Measurements from ENCODE around the gene MET.

The MET gene

DNA sequence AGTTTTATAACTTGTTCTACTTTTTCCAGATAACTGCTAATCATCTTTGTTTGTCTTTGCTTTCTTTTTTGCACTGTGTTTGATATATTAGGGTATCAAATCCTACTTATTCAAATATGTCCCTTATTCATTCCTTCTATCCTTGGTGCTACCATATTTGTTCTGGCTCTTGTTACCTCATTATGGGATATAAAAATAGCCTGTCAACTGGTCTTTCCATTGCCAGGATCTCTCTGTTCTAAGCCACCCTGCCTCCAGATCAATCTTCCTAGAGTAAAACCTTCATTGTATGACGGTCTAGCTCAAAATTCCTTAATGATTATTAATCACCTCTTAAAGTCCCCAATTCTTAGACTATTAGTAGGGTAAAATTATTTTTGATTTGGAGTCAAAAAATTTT is 25.2 kb downstream of the MET start:
- Histone ChIP-seq H3K4me3 (ENCODE audit: low read depth, low read length) (no peak overlapping the region), H3K27me3 (ENCODE audit: insufficient read depth, low read depth, severe bottlenecking) (no peaks in the 10 kb centered on the region), H3K9me3 (ENCODE audit: severe bottlenecking) (no peaks in the 10 kb centered on the region), H3K36me3 (no peaks in the 10 kb centered on the region), H3K27ac (no peak overlapping the region)
- DNase-seq: no peak
- TF ChIP-seq CTCF (IDR thresholded peaks at IDR 0.05; ENCODE audit: low read depth, low read length): no peak

DNA sequence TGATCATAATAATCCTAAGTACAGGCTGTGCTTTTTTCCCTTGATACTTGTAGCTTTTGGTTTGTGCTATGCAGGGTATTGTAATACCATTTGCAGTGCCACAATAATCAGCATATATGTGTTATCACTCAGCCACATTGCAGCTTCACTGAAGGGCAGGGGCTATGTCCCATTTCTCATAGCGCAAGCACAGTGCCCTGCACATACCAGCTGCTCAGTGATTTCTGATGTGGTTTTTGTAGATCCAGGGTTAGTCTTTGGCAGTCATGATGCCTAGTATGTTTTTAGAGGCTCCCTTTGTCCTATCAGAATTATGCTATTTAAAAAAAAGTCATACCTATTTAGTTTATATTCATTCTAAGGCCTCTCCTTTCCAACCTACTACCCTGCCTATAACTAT is 25.8 kb downstream of the MET start:
- Histone ChIP-seq H3K4me3 (ENCODE audit: low read depth, low read length) (no peak overlapping the region), H3K9me3 (ENCODE audit: severe bottlenecking) (no peaks in the 10 kb centered on the region), H3K36me3 (no peaks in the 10 kb centered on the region), H3K27me3 (ENCODE audit: insufficient read depth, low read depth, severe bottlenecking) (no peaks in the 10 kb centered on the region), H3K27ac (no peak overlapping the region)
- DNase-seq: no peak
- no peak for TF ChIP-seq CTCF (IDR thresholded peaks at IDR 0.05; ENCODE audit: low read depth, low read length)

DNA sequence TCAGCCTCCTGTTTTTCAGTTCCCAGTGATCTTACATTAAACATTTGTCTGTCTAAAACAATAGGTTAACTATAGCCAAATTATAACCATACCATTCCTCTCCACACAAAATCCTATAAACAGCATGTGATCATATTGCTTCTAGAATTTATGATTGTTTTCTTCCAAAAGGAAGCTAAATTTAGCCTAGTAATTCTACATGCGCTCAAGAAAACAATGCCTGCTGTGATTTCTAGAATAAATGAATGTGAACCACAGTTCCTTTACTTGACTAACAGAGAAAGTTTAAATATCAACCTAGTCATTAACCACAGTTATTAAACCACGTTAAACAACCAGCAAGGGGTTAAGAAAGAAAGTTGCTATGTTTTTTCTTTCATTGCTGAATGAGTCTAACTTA is 26.4 kb downstream of the MET start:
- DNase-seq: no peak
- no peak overlapping the region for H3K4me3 ChIP-seq (ENCODE audit: low read depth, low read length)
- no peaks in the 10 kb centered on the region for H3K27me3 ChIP-seq (ENCODE audit: insufficient read depth, low read depth, severe bottlenecking)
- H3K36me3 ChIP-seq: no peaks in the 10 kb centered on the region
- no peak for TF ChIP-seq CTCF (IDR thresholded peaks at IDR 0.05; ENCODE audit: low read depth, low read length)
- H3K27ac ChIP-seq: no peak overlapping the region
- H3K9me3 ChIP-seq (ENCODE audit: severe bottlenecking): no peaks in the 10 kb centered on the region

- no peak for TF ChIP-seq CTCF (IDR thresholded peaks at IDR 0.05; ENCODE audit: low read depth, low read length)
- Histone ChIP-seq H3K27me3 (ENCODE audit: insufficient read depth, low read depth, severe bottlenecking) (no peaks in the 10 kb centered on the region), H3K36me3 (no peaks in the 10 kb centered on the region), H3K9me3 (ENCODE audit: severe bottlenecking) (no peaks in the 10 kb centered on the region), H3K27ac (no peak overlapping the region), H3K4me3 (ENCODE audit: low read depth, low read length) (no peak overlapping the region)
- DNase-seq: no peak
Measured at GRCh38 chr7:116698930-116699721, 27.1 kb downstream of the MET start.

DNA sequence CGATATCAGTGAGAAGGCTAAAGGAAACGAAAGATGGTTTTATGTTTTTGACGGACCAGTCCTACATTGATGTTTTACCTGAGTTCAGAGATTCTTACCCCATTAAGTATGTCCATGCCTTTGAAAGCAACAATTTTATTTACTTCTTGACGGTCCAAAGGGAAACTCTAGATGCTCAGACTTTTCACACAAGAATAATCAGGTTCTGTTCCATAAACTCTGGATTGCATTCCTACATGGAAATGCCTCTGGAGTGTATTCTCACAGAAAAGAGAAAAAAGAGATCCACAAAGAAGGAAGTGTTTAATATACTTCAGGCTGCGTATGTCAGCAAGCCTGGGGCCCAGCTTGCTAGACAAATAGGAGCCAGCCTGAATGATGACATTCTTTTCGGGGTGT is 27.7 kb downstream of the MET start:
- H3K27me3 ChIP-seq (ENCODE audit: insufficient read depth, low read depth, severe bottlenecking): no peaks in the 10 kb centered on the region
- DNase-seq: no peak
- no peaks in the 10 kb centered on the region for H3K36me3 ChIP-seq
- no peaks in the 10 kb centered on the region for H3K9me3 ChIP-seq (ENCODE audit: severe bottlenecking)
- no peak overlapping the region for H3K4me3 ChIP-seq (ENCODE audit: low read depth, low read length)
- no peak for TF ChIP-seq CTCF (IDR thresholded peaks at IDR 0.05; ENCODE audit: low read depth, low read length)
- H3K27ac ChIP-seq: no peak overlapping the region
